Stomach smooth muscle (tissue), 2 donors: ENCODE measurements around the gene KPNA2.
"Not testable (repeated sequence)": the region's sequence is repeated elsewhere in the genome, so short reads cannot be mapped to it uniquely, and the experiment has no call there.

Experiments used
- H3K27ac ChIP-seq: one replicate; pipeline ENCODE4 v1.7.0; 2013; ENCODE audit warnings: mild to moderate bottlenecking, low read length, inconsistent platforms
- H3K27me3 ChIP-seq, 2 donors: one replicate each; pipeline ENCODE4 v1.7.0; 2013; ENCODE audit warnings: low read length in 2 of 2; ENCODE audit not compliant: insufficient read depth in 2 of 2, control insufficient read depth in 1 of 2
- H3K36me3 ChIP-seq, 2 donors: one replicate each; pipeline ENCODE4 v1.7.0; 2013; ENCODE audit warnings: low read length in 2 of 2; ENCODE audit not compliant: control insufficient read depth in 2 of 2, insufficient read depth in 2 of 2
- H3K4me1 ChIP-seq: one replicate; pipeline ENCODE4 v1.7.0; 2013; ENCODE audit warnings: low read length; ENCODE audit not compliant: control insufficient read depth, insufficient read depth
- H3K4me3 ChIP-seq, 2 donors: one replicate each; pipeline ENCODE4 v1.7.0; 2013; ENCODE audit warnings: low read length in 2 of 2
- H3K9ac ChIP-seq, 2 donors: one replicate each; pipeline ENCODE4 v1.7.0; 2013; ENCODE audit warnings: low read length in 2 of 2, mild to moderate bottlenecking in 1 of 2
- H3K9me3 ChIP-seq, 2 donors: one replicate each; pipeline ENCODE4 v1.7.0; 2013; ENCODE audit warnings: low read length in 2 of 2; ENCODE audit not compliant: control insufficient read depth in 2 of 2
- donor health status: healthy.
- donor health status: Pancreatic carcinoma.

KPNA2 gene

GRCh38 chr17:68020791-68021190 is 14.7 kb upstream of the KPNA2 start:
- H3K36me3 ChIP-seq, H3K4me1 ChIP-seq, H3K9me3 ChIP-seq, H3K27me3 ChIP-seq: not testable (repeated sequence)
- Histone ChIP-seq H3K4me3 (peak overlapping the region; percentile 74 to 81), H3K27ac (peak overlapping the region; percentile 78), H3K9ac (peak overlapping the region; percentile 87 to 91)

GRCh38 chr17:68021963-68022362 is 13.6 kb upstream of the KPNA2 start:
- no peak overlapping the region for H3K9ac ChIP-seq
- H3K27ac ChIP-seq = no peak overlapping the region
- H3K9me3 ChIP-seq = no peaks in the 10 kb centered on the region

GRCh38 chr17:68022547-68022946 is 13.0 kb upstream of the KPNA2 start:
- not testable (repeated sequence) for H3K9me3 ChIP-seq, H3K9ac ChIP-seq

More at GRCh38 chr17:68021963-68022362, 13.6 kb upstream of the KPNA2 start:
- H3K27me3 ChIP-seq = no peaks in the 10 kb centered on the region
- H3K4me3 ChIP-seq = no peak overlapping the region
- H3K36me3 ChIP-seq = no peaks in the 10 kb centered on the region
- H3K4me1 ChIP-seq = peaks cover 3% of the 10 kb centered on the region

GRCh38 chr17:68029512-68030215 is 5.9 kb upstream of the KPNA2 start:
- H3K27ac ChIP-seq = no peak overlapping the region
- H3K36me3 ChIP-seq = no peaks in the 10 kb centered on the region
- H3K9ac ChIP-seq = no peak overlapping the region
- no peaks in the 10 kb centered on the region for H3K9me3 ChIP-seq
- no peaks in the 10 kb centered on the region for H3K27me3 ChIP-seq
- no peak overlapping the region for H3K4me3 ChIP-seq
- H3K4me1 ChIP-seq = no peaks in the 10 kb centered on the region

More at GRCh38 chr17:68022547-68022946, 13.0 kb upstream of the KPNA2 start:
- not testable (repeated sequence) for H3K27ac ChIP-seq, H3K36me3 ChIP-seq, H3K4me3 ChIP-seq, H3K27me3 ChIP-seq, H3K4me1 ChIP-seq

GRCh38 chr17:68033636-68034451 is 1.7 kb upstream of the KPNA2 start:
- peaks cover 9% of the 10 kb centered on the region for H3K4me1 ChIP-seq
- no peaks in the 10 kb centered on the region for H3K27me3 ChIP-seq
- peaks cover 2 to 3% of the 10 kb centered on the region in 2 donors for H3K36me3 ChIP-seq
- H3K27ac ChIP-seq = no peak overlapping the region
- H3K4me3 ChIP-seq = no peak overlapping the region
- H3K9ac ChIP-seq = no peak overlapping the region
- H3K9me3 ChIP-seq = no peaks in the 10 kb centered on the region

GRCh38 chr17:68034452-68034776 is 1.1 kb upstream of the KPNA2 start:
- Histone ChIP-seq H3K4me1 (peaks cover 9% of the 10 kb centered on the region), H3K9me3 (no peaks in the 10 kb centered on the region), H3K27me3 (no peaks in the 10 kb centered on the region), H3K9ac (no peak overlapping the region), H3K36me3 (peaks cover 3 to 5% of the 10 kb centered on the region in 2 donors), H3K27ac (no peak overlapping the region), H3K4me3 (no peak overlapping the region)

- Histone ChIP-seq H3K36me3 (peaks cover 3 to 7% of the 10 kb centered on the region in 2 donors), H3K27ac (no peak overlapping the region), H3K9ac (no peak overlapping the region)
Measured at GRCh38 chr17:68035131-68035522, 408 bp upstream of the KPNA2 start.

GRCh38 chr17:68036304-68037147 is 991 bp downstream of the KPNA2 start:
- no peak overlapping the region for H3K27ac ChIP-seq
- H3K4me1 ChIP-seq = peaks cover 9% of the 10 kb centered on the region
- H3K36me3 ChIP-seq = peaks cover 5 to 7% of the 10 kb centered on the region in 2 donors
- H3K4me3 ChIP-seq = peak overlapping the region; percentile 71 to 89
- no peaks in the 10 kb centered on the region for H3K27me3 ChIP-seq
- no peaks in the 10 kb centered on the region for H3K9me3 ChIP-seq
- peak overlapping the region; percentile 66 to 75 for H3K9ac ChIP-seq

More at GRCh38 chr17:68035131-68035522, 408 bp upstream of the KPNA2 start:
- Histone ChIP-seq H3K4me1 (peaks cover 9% of the 10 kb centered on the region), H3K4me3 (peak overlapping the region in 1 of 2 donors; percentile 54), H3K9me3 (no peaks in the 10 kb centered on the region), H3K27me3 (no peaks in the 10 kb centered on the region)

- no peak overlapping the region for H3K27ac ChIP-seq
- H3K4me1 ChIP-seq = no peaks in the 10 kb centered on the region
- no peaks in the 10 kb centered on the region for H3K9me3 ChIP-seq
- H3K9ac ChIP-seq = no peak overlapping the region
- H3K4me3 ChIP-seq = no peak overlapping the region
- no peaks in the 10 kb centered on the region for H3K27me3 ChIP-seq
- peaks cover 15 to 26% of the 10 kb centered on the region in 2 donors for H3K36me3 ChIP-seq
Measured at GRCh38 chr17:68047153-68047846, 11.8 kb downstream of the KPNA2 start.

GRCh38 chr17:68047890-68048542 is 12.5 kb downstream of the KPNA2 start:
- H3K36me3 ChIP-seq = peaks cover 11 to 22% of the 10 kb centered on the region in 2 donors
- H3K4me3 ChIP-seq, H3K27me3 ChIP-seq, H3K4me1 ChIP-seq, H3K9ac ChIP-seq, H3K27ac ChIP-seq, H3K9me3 ChIP-seq: not testable (repeated sequence)
